ENCODE results near the gene SFN.
"Not testable (repeated sequence)": the region's sequence is repeated elsewhere in the genome, so short reads cannot be mapped to it uniquely, and the experiment has no call there.

Gene SFN

GRCh38 chr1:26862781-26863684 is at the start of gene SFN:
TSS of gene SFN (plus strand) at chr1:26863149. CDS start at chr1:26863213, 64 bp downstream.
- DNase-seq: no peak

- no peak for DNase-seq
Measured at GRCh38 chr1:26814377-26814776, 48.6 kb upstream of the SFN start.

- DNase-seq: no peak
Measured at GRCh38 chr1:26814893-26815292, 48.1 kb upstream of the SFN start.

GRCh38 chr1:26820784-26821269 is 42.1 kb upstream of the SFN start:
- no peak for DNase-seq

- no peak for DNase-seq
Measured at GRCh38 chr1:26822737-26823395, 40.1 kb upstream of the SFN start.

- DNase-seq: no peak
Measured at GRCh38 chr1:26824731-26825130, 38.2 kb upstream of the SFN start.

GRCh38 chr1:26826261-26827105 is 36.5 kb upstream of the SFN start, which contains the start of gene ZDHHC18:
TSS of gene ZDHHC18 (plus strand) at chr1:26826688. CDS start at chr1:26826805, 117 bp downstream.
- DNase-seq: peak; percentile 48

- DNase-seq: no peak
Measured at GRCh38 chr1:26827106-26827604, 35.8 kb upstream of the SFN start.

- no peak for DNase-seq
Measured at GRCh38 chr1:26827663-26828062, 35.3 kb upstream of the SFN start.

GRCh38 chr1:26828411-26828991 is 34.4 kb upstream of the SFN start:
- no peak for DNase-seq

- no peak for DNase-seq
Measured at GRCh38 chr1:26829184-26829911, 33.6 kb upstream of the SFN start.

- DNase-seq: no peak
Measured at GRCh38 chr1:26831059-26831458, 31.9 kb upstream of the SFN start.

GRCh38 chr1:26831546-26832248 is 31.3 kb upstream of the SFN start:
- no peak for DNase-seq

GRCh38 chr1:26832249-26832960 is 30.5 kb upstream of the SFN start:
- DNase-seq: no peak

- no peak for DNase-seq
Measured at GRCh38 chr1:26833432-26834405, 29.2 kb upstream of the SFN start.

- not testable (repeated sequence) for DNase-seq
Measured at GRCh38 chr1:26837665-26838064, 25.3 kb upstream of the SFN start.

GRCh38 chr1:26838474-26839338 is 24.2 kb upstream of the SFN start:
- no peak for DNase-seq

GRCh38 chr1:26839339-26839722 is 23.6 kb upstream of the SFN start:
- DNase-seq: no peak

All from fibroblast of upper back skin (primary cell).